AG08396 (cell line): ENCODE data around the gene PCGF1.

Experiments
- DNase-seq: peaks from one replicate; pipeline ENCODE4 v3.0.0; 2012; ENCODE audit warnings: low spot score, mixed read lengths

The PCGF1 gene

DNA sequence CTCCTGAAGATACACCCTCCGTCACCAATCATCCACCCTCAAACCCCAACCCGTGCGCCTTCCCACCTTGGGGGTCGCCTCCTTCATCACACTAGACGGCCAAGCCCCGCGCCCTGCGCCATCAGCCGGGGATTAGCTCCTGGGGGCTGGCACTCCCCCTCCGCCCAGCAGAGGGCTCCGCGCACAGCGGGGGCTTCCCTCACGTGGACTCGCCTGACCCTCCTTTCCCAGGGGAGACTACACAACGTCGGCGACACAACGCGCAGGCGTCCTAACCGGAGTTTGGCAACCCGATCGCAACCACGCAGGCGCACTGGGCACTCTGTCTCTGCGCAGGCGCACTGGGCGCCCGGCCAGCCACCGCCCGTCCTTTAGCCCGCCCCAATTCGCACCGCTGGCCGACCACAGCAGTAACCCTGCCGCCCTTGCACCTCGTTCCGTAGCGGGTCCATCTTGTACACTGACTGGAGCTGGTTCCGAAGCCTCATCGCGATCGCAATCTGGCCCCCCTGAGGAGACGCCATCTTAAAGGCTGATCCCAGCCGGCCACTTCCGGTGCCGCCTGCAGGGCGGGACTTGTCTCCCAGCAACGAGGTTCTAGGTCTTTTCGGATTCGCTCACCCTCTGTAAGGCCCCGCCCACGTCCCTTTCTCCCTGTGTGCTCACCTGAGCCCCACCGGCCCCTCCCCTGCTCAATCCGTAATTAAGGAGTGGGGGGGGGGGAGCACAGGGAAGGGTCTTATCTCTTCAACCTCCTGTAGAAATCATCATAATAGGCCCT lies at the start of gene PCGF1:
Gene PCGF1 (minus strand): TSS at position 551 of the 781 bp plus-strand sequence. CDS start 27 bp downstream, at position 524.
- peak; percentile 97 for DNase-seq

DNA sequence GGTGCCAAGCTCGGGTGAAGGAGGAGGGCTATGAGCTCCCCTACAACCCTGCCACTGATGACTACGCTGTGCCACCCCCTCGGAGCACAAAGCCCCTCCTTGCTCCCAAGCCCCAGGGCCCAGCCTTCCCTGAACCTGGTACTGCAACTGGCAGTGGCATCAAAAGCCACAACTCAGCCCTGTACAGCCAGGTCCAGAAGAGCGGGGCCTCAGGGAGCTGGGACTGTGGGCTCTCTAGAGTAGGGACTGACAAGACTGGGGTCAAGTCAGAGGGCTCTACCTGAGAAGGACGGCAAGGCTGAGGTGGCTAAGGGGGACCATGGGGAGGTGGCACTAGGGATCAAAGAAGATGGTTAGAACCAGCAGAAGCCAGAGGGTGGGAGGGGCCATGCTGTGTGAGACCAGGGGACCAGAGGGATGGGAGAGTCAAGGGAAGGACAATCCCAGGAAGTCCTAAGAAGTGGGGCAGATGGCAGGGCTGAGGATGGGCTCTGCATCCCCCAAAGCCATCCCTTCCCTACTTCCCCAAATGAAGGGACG lies 49.4 kb upstream of the PCGF1 start:
- no peak for DNase-seq

DNA sequence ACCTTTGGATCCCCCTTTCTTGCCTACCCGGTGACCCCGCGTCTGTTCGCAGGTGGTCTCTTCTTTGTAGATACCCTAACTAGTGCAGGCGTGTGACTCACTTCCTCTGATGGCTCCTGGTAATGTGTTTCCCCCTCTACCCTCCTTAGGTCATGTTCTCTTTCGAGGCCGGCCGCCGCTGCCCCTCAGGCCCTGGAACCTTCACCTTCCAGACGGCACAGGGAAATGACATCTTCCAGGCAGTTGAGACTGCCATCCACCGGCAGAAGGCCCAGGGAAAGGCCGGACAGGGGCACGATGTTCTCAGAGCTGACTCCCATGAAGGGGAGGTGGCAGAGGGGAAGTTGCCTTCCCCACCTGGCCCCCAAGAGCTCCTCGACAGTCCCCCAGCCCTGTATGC lies 48.7 kb upstream of the PCGF1 start:
- no peak for DNase-seq

DNA sequence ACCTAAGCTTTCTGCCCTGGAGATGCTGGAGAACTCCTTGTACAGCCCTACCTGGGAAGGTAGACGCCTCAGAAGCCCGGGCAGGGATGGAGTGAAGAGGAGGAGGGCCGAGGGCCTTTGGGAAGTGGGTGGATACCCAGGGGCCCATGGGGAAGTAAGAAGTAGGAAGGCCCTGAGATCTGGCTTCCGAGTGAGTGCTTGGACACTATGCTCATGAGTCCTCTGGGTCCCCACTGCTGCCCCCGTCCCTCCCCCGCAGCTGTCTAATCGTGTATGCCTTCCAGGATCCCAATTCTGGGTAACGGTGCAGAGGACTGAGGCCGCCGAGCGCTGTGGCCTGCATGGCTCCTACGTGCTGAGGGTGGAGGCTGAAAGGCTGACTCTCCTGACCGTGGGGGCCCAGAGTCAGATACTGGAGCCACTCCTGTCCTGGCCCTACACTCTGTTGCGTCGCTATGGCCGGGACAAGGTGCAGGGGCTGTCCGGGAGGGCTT lies 48.2 kb upstream of the PCGF1 start:
- DNase-seq = no peak

DNA sequence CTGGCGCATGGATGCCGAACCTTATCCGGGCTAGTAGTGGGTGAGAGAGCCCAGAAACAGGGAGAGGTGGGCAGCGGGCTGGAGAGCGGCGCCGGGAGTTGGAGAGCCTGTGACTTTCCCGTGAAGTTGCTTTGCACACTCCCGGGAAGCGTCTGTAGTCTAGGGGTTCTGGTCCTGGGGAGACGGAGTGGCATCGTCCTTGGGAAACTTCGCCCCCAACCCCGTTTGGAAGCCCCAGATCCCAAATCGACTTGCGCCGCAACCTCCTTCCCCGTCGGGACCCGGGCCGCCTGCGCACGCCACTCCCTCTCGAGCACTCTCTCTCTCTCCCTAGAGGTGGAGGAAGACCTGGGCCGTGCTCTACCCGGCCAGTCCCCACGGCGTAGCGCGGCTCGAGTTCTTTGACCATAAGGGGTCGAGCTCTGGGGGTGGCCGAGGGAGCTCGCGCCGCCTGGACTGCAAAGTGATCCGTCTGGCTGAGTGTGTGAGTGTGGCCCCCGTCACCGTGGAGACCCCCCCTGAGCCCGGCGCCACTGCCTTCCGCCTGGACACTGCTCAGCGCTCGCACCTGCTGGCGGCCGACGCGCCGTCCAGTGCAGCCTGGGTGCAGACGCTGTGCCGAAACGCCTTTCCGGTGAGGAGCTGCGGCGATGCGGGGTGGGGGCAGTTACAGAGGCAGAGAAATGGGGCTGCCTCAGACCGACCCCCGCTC lies 47.5 kb upstream of the PCGF1 start:
- peak; percentile 67 for DNase-seq

DNA sequence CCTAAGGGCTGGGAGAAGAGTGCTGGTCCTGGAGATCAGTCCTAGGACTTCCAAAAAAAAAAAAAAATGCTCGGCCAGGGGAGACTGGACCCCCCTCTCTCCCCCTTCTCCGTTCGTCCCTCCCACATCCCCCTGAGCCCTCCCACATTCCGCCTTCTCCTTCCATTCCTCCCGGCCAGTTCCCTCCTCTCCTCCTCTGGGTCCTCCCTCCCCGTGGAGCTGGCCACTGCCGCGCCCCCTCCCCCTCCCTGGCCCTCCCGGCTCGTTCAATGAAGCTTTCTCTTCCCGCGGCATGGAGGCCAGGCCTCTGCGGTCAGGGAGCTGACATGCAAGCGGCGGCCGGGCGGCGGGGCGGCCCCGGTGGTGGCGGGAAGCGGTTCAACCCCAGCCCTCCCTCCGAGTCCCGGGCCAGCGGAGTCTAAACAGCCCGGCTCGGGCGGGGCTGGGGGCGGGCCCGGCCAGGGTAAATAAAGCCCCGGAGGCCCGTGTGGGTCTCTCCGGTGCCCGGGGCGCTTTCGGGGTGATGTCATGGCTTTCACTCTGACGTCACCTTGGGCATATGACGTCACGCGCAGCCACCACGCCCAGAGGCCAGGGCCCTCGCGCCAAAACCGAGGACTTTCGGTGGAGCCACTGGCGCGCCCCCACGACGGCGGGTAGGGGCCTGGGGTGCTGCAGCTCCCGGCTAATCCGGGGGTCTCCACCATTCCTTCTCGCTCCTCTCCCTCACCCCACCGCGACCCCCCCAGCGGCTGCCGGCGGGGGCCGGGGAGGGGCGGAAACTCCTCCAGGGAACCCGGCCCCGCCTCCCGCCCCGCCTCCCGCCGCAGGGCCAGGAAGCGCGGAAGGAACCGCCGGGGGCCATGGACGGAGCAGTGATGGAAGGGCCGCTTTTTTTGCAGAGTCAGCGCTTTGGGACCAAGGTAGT lies 46.7 kb upstream of the PCGF1 start, which contains the start of the genes DOK1 and LOXL3:
Gene DOK1 (plus strand): TSS at position 829 of the 928 bp plus-strand sequence. CDS start 35 bp downstream, at position 864.
Gene LOXL3 (minus strand): TSS at position 51 of the 928 bp plus-strand sequence. CDS start 1,308 bp downstream, outside the sequence.
- DNase-seq = peak; percentile 94

DNA sequence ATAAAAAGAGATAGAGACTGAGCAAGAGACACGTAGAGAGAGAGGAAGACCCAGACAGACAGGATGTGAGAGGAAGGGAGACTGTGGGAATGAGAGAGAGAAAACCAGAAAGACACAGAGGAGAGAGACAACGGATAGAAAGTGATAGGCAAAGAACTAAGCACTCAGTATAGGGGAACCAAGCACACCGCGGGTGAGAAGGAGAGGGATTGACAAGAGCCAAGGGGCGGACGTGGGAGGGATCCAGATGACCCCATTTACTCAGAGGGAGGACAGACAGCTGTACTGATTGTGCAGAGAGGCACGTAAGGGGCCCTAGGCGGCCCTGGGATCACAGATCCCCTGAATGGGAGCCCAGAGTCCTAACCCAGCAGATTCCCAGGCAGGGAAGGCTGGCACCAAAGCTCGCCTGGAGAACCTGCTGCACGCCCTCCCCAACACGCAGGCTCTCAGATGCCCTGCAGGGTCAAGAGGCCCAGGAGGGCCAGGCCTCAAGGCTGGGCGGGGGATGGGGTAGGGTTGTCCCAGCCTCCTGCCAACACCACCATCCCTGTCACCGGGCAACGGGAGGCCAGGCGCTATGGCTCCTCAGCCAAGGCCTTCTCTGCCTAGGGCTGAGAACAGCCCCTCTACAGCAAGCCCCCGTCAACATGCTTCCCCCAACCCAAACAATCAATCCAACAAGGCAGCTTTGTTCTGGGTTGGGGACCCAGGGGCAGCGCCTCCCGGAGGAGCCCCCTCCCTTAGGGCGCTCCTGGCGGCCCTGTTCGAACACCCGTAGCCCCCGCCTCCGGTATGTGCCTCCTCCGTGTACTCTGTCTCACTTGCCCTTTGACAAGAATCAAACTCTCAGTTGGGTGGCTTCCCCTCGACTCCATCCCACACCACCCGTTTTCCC lies 45.7 kb upstream of the PCGF1 start:
- DNase-seq = peak; percentile 59

DNA sequence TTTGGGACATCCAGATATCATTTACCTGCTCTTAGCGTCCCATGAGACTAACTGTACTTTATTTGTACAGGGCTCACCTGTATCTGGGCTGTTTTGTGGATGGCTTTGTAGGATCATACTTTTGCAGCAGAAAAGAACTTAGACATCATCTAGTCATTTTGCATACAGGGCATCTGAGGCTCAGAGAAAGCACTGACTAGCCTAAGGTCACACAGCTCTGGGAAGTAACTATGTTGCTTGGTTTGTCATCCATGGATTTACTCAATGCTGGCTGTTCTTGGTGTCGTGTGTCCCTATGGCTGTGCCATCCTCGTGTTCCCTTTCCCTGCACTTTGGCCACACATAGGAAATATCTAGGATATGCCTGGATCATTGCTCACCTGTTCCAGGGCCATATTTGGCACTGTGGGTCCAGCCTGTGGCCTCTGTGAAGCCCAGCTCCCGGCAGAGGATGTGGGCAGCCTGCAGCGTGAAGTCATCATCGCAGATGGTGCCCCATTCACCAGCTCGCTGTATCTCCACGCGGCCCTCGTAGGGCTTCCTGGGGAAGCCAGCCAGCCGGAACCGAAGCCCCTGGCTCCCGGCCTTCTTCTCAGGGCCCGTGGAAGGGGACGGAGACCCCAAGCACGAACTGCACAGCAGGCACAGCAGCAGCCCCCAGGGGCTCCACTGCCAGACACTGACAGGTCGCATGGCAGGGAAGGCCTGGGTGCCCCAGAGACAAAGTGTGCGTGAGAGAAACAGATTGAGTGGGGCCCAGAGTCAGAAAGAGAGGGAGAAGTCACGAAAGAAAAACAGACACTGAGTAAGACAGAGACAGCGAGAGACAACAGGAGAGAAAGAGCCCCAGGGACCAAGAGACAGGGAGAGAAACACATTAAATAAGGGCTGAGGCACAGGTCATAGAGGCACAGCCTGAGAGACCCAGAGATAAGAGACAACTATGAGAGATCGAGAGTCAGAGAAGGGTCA lies 44.7 kb upstream of the PCGF1 start:
- DNase-seq = no peak

DNA sequence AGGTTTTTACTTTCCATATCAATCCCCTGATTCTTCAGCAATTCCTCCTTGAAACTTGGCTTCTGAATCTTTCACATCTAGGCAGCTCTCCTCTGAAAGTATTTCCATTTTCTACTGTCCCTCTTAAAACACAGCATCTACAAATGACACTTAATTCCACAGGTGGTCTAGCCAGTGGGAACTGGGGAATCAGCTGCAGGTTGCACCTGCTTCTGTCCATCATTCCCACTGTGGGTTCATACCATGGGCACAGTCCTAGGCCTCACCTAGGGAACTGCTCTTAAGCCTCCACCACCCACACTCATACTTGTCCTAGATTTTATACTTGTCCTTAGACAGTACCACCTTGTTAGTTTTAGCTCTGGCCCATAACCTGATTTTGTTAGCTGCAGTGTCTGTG lies 44.0 kb upstream of the PCGF1 start:
- no peak for DNase-seq

DNA sequence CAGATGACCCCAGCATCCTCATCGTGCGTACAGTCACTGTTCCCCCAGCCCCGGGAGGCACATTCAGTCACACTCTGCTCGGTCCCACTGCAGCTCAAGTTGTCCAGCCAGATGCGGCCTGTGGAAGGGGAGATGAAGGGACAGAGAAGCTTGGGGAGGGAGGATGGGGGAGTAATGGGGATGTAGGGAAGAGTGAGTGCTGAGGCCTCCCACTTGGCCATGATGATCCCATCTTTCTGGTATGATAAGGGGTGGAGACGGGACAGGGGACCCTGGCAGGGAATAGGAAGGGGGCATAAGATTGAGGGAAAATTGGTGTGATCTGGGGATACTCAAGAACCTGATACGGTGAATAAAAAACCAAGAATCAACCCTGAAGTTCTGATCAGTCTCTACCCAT lies 42.7 kb upstream of the PCGF1 start:
- no peak for DNase-seq

DNA sequence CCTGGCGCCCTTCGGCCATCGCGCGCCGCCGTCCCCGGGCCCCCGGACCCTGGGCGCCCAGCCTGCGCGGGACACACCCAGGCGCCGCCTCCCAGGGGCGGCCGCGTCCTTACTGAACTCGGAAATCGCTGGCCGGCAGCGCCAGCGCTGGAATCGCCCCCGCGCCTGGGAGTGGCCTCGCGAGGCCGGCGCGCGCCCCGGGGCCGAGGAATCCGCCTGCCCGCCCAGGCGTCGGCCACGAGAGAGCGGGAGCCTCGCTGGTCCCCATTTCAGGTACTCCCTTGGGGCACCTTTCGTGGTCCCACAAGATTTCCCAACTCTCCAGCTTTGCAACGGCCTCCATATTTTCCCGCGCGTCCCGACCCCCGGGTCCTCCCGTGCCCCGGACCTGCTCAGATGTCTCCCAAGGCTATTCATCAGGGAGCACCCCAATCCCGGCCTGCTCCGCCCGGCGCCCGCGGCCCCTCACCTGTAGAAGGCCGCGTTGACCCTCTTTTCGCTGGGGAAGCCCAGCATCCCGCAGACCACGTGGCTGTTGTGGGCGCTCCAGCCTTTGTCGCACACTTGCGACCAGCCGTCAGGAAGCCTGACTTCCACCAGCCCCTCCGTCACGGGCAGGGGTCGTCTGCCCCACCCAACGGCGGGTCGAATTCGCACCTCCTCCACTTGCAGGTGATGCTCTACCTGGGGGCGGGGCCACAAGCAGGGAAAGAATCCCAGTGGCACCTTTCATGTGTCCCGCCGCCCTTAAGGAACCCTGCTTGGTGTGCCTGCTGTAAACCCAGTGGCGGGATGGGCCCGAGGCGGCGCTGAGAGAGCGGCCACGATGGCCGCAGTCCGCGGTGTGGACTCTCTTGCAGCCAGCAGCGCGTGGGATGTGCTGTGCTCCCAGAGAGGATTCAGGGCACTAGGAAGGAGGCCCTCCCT lies 41.7 kb upstream of the PCGF1 start:
- DNase-seq = peak; percentile 88

DNA sequence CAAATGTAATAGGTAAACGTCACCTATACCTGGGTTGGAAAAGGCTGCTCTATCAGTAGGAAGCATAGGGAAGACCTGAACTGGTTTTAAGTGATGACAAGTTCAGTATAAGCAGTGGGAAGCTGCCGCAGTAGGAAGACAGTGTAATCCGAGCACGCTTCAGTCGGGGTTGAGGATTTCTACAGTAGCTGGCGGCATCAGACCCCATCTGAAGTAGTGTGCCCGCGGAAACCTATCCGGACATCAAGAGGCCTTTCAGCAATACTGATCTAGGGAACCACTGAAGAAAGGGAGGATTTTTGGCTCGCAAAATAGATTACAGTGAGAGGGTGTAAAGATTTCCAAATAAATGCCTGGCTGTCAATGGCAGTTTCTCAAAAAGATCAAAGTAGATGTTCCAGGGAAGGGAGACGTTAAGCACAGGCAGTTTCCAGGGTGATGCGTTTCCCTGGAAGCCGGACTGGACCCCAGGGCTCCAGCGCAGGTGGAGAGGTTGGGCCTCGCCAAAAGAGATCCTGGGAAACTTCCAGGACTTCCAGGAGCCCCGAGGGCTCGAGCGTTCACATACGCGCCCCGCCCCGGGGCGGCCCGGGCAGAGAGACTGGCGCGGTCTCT lies 40.9 kb upstream of the PCGF1 start:
- no peak for DNase-seq

DNA sequence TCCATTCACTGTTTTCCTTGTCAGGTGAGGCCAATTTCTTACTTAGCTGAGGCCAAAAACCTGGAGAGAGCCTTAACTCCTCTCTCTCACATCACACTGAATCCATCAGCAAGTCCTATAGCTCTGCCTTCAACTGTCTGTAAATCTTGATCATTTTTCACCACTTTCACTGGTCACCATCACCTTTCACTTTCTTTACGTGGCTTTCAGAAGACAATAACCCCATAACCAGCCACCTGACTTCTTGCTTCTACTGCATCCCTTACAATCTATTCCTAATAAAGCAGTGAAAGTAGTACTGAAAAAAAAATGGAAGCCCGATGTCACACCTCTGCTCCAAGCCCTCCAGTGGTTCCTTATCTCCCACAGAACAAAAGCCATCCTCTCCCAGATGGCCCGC lies 38.5 kb upstream of the PCGF1 start:
- no peak for DNase-seq

DNA sequence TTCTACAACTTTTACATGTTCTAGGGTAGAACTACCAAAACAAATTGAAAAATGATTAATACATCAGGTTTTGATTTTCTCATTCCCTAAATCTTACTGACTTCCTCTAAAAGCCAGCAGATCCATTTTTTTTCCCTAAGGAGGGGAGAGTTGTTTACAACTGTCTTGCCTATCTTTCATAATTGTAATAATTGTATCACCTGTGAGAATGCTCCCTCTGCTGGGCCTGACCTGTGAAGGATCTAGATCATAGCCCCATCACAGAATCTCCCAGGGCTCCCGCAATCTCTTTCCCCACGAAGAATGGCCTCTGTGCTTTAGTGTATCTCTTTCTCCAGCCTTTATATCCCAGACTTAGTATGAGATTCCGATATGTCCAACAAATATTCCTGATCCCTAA lies 37.1 kb upstream of the PCGF1 start:
- DNase-seq = no peak

DNA sequence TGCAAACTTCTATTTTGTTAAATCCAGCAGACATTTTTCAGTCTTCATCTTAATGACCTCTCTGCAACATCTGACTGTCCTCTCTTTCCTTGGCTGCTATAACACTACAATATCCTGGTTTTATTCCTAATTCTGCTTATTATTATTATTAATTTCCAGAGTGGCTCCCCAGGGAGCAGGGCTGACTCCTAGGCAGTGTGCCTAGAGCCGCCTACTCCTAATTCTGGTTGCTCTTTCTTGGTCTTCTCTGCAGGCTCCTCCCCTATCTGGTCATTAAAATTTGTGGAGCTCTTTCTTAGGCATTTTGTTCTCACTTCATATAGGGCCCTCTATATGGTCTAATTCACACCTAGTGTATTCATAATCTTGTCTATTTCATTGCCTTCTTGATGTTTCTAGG lies 35.5 kb upstream of the PCGF1 start:
- DNase-seq = no peak

DNA sequence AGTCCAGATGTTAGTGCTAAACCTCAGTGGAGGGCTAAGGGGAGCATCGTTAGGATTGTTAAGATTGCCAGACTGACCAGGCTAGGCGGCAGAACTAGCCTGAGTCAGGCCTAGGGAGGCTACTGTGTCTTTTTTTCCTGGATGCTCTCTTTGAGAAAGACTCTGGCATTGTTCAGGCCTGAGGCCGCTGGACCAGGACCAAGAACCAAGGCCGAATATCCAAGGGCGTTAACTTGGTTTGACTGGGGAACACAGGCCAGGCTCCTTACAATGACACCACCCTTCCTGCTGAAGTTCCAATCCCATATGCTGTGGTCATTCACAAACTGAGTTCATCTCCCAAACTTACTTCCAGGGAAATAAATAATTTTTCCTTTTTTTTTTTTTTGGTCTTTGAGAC lies 32.8 kb upstream of the PCGF1 start:
- DNase-seq = no peak

DNA sequence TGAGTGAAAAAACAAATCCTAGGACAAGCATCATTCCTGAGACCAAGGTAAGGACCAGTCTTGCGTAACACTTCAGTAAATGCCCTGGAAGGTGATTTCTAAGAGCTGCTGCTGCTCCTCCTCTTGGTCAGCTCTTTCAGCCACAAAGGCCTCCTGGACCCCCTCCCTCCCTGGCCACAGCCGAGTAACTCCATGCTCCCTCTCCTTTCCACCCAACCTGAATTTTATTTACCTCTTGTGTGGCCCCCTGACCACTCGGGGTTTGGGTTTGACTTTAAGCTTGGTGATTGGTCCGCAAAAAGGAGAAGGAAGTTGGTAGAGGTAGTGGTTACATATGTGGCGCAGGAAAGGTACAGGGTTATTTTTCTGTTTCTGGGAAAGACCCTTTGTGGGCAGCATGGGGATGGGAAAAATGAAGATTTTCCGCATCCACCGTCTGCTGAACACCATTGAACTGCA lies 31.4 kb upstream of the PCGF1 start:
- DNase-seq = no peak

DNA sequence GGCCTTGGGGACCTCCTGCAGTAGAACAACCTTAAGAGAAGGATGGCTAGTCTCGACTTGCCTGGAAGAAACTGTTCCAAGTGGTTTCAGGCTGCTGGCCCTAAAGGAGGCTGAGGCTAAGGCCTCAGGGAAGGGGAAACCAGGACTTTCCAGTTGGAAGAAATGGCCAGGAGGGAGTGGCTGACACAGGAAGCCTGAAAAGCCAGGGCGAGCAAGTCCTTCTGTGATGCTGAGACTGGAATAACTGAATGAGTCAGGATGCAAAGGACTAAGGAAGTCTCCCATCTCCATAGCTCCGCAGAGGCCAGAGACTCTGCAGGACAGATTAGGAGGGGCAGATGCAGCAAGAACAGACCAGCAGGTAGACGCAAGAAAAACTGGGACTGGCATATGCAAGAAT lies 29.6 kb upstream of the PCGF1 start:
- no peak for DNase-seq
